BE2C (cell line): ENCODE measurements around the gene FLT4.
"Not testable (repeated sequence)": the region's sequence is repeated elsewhere in the genome, so short reads cannot be mapped to it uniquely, and the experiment has no call there.

ENCODE experiments used
- DNase-seq: peaks from one replicate; pipeline ENCODE4 v3.0.0-alpha.2; 2020
- H3K27me3 ChIP-seq: fragments of 250-450 bp; sonication (Bioruptor Pico); 2 replicates; pipeline ENCODE4 v1.5.1; 2020; ENCODE audit warnings: mild to moderate bottlenecking
- H3K36me3 ChIP-seq: fragments of 250-450 bp; sonication (Bioruptor Pico); 2 replicates; pipeline ENCODE4 v1.5.1; 2020; ENCODE audit warnings: mild to moderate bottlenecking
- H3K4me1 ChIP-seq: fragments of 250-450 bp; sonication (Bioruptor Pico); 2 replicates; pipeline ENCODE4 v1.5.1; 2020
- H3K4me3 ChIP-seq: 2 replicates; pipeline ENCODE4 v1.5.1; 2011; ENCODE audit warnings: low read depth, low read length
- H3K9me3 ChIP-seq: fragments of 250-450 bp; sonication (Bioruptor Pico); 2 replicates; pipeline ENCODE4 v1.5.1; 2020
- CTCF ChIP-seq: IDR thresholded peaks from 2 replicates; pipeline ENCODE4 v1.5.1; 2012; ENCODE audit warnings: mild to moderate bottlenecking, low read depth, low read length

The FLT4 gene

DNA sequence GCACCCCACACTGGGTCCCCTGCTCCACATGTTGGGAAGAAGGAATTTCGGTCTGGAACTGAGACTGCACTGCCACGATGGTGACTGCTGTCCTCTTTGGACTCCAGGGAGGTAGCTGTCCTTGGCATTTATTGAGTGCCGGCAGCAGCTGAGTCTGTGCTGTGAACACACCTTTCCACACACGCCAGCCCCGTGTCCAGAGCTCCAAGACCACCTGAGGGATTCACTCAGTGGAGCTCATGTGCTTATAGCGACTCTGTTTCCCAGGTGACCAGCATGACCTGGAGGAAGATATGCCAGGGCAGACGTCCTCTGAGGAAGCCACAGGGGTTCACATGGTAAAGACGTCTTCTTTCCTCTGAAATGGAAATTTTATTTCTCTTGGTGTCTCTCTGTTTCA lies 33.2 kb upstream of the FLT4 start:
- Histone ChIP-seq H3K9me3 (no peaks in the 10 kb centered on the region), H3K36me3 (no peaks in the 10 kb centered on the region), H3K4me3 (no peak overlapping the region), H3K4me1 (no peaks in the 10 kb centered on the region), H3K27me3 (peaks cover 14% of the 10 kb centered on the region)
- no peak for DNase-seq
- TF ChIP-seq CTCF, result no peak

GRCh38 chr5:180682008-180682407 lies 32.6 kb upstream of the FLT4 start:
- H3K27me3 ChIP-seq, result peaks cover 10% of the 10 kb centered on the region
- not testable (repeated sequence) for H3K4me3 ChIP-seq, H3K4me1 ChIP-seq, DNase-seq, H3K9me3 ChIP-seq, H3K36me3 ChIP-seq

- not testable (repeated sequence) for H3K9me3 ChIP-seq, DNase-seq, H3K4me3 ChIP-seq, H3K4me1 ChIP-seq, H3K36me3 ChIP-seq, H3K27me3 ChIP-seq
Measured at GRCh38 chr5:180678319-180678718, 28.9 kb upstream of the FLT4 start.

DNA sequence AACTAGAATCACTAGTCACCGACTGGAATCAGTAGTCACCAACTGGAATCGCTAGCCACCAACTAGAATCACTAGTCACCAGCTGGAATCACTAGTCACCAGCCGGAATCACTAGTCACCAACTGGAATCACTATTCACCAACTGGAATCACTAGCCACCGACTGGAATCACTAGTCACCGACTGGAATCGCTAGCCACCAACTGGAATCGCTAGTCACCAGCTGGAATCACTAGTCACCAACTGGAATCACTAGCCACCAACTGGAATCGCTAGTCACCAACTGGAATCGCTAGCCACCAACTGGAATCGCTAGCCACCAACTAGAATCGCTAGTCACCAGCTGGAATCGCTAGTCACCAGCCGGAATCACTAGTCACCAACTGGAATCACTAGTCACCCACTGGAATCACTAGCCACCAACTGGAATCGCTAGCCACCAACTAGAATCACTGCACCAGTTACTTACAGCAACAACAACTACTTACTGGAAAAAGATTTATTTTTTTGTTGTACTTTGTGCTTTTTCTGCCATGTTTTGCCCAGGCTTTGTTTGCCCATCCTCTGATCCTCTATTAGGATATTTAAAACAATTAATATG lies 25.7 kb upstream of the FLT4 start:
- DNase-seq, result no peak
- Histone ChIP-seq H3K4me1 (no peaks in the 10 kb centered on the region), H3K4me3 (no peak overlapping the region), H3K9me3 (no peaks in the 10 kb centered on the region), H3K27me3 (peaks cover 13% of the 10 kb centered on the region), H3K36me3 (no peaks in the 10 kb centered on the region)
- TF ChIP-seq CTCF, result no peak

DNA sequence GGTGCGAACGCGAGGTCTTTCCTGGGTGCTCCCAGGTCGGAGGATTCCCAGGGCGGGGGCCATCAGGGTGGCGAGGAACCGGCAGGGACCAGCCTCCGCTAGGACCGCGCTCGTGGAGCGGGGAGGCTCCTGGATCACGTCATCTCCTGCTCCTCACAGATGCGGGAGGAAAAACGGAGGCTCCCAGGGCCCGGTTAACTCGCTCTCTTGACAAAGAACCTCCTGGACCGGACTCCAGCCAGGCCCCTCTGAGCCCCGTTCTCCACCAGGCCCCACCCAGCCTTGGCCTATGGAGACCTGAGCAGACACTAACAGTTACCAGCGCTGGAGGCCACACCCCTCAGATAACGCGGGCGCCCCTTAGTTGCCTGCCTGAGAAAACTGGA lies 24.7 kb upstream of the FLT4 start:
- not testable (repeated sequence) for H3K9me3 ChIP-seq, DNase-seq, H3K36me3 ChIP-seq, H3K4me3 ChIP-seq, H3K4me1 ChIP-seq
- H3K27me3 ChIP-seq, result peaks cover 13% of the 10 kb centered on the region

- Histone ChIP-seq H3K9me3 (no peaks in the 10 kb centered on the region), H3K27me3 (peaks cover 13% of the 10 kb centered on the region), H3K4me3 (no peak overlapping the region), H3K4me1 (no peaks in the 10 kb centered on the region), H3K36me3 (no peaks in the 10 kb centered on the region)
- peak; percentile 10; the same call in 1 of the 2 replicates for TF ChIP-seq CTCF
- no peak for DNase-seq
Measured at GRCh38 chr5:180673371-180674089, 24.1 kb upstream of the FLT4 start.

DNA sequence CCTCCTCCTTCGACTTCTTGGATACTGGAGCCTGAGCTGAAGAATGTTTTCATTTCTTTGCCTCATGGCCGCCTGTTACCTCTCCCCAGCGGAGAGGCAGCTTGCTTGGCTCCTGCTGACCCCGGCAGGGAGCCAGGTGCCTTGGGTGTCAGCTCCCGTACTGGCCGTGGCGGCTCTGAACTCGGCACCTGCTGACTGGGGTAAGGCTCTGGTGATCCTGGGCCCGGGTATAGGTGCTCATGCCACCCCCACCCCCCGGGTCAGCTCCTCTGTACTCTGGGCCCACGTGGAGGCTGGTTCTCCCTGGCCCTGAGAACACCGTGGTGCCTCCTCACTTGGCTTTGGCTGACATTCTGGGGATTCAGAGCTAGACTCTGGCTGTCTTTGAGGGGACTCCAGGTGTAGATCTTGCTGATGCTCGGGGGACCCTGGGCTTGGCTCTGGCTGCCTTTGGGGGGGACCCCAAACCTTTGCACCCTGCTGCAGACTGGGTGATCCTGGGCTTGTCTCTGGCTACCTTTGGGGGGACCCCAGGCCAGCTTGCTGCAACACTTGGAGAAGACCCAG lies 22.6 kb upstream of the FLT4 start:
- not testable (repeated sequence) for DNase-seq, H3K36me3 ChIP-seq, H3K9me3 ChIP-seq, H3K4me1 ChIP-seq, H3K4me3 ChIP-seq
- peaks cover 13% of the 10 kb centered on the region for H3K27me3 ChIP-seq

DNA sequence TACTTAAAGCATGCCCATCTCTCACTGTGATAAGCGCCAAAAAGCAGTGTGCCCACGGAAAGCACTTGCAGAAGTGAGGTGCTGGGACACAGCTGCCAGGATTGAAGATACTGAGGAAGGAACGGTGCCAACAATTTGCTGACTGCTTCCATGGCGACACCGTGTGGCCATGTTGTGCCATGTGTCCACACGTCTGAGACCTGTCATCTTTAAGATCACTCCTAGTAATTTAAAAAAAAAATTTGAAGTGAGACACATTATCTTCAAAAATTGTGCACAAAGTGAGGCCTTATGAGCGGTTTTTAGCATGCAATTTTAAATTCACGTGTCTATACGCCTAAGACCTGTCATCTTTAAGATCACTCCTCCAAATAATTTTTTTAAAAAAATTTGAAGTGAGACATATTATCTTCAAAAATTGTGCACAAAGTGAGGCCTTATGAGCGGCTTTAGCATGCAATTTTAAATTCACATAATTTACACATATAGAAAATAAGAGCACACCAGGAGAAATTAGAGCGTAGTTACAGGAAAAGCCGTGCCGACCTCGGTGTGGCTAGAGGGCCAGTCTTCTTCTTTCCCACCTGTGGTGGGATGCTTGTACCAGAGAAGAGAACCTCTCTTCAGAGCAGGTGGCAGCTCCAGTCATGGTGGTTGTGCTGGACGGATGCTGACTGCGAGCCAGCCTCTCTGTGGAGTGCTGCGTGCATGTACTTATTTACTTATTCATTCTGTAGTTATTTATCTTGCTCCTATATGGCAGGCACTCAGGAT lies 21.4 kb upstream of the FLT4 start:
- Histone ChIP-seq H3K27me3 (peaks cover 13% of the 10 kb centered on the region), H3K36me3 (no peaks in the 10 kb centered on the region), H3K4me3 (no peak overlapping the region), H3K9me3 (no peaks in the 10 kb centered on the region), H3K4me1 (no peaks in the 10 kb centered on the region)
- TF ChIP-seq CTCF, result peak; percentile 87
- peak; percentile 53 for DNase-seq
